PC-3 (cell line): ENCODE data around the gene STAP1.

Experiments used
- EZH2phosphoT487 ChIP-seq: fragments of 300-600 bp; sonication (generic); IDR thresholded peaks from 2 replicates; pipeline ENCODE4 v1.6.1; 2018; ENCODE audit warnings: mild to moderate bottlenecking, antibody characterized with exemption, low read length, borderline replicate concordance
- TF ChIP-seq, protein P1 (sequence below): fragments of 300-600 bp; sonication (generic); conservative IDR thresholded peaks from 2 replicates; pipeline ENCODE4 v1.5.1; 2017; ENCODE audit warnings: antibody characterized with exemption, low read depth, mild to moderate bottlenecking, low read length

DNA sequence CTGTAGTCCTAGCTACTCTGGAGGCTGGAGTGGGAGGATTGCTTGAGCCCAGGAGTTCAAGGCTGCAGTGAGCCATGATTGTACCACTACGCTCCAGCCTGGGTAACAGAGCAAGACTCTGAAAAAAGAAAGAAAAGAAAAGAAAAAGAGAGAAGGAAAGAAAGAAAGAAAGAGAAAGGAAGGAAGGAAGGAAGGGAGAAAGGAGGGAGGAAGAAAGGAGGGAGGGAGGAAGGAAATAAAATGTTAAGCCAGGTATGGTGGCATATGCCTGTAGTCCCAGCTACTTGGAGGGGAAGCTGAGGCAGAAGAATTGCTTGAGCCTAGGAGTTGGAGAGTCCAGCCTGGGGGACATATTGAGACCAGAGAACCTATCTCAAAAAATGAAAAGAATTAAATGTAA, 12.0 kb downstream of the STAP1 start:
- TF ChIP-seq EZH2phosphoT487 = no peak
- TF ChIP-seq, protein P1, sequence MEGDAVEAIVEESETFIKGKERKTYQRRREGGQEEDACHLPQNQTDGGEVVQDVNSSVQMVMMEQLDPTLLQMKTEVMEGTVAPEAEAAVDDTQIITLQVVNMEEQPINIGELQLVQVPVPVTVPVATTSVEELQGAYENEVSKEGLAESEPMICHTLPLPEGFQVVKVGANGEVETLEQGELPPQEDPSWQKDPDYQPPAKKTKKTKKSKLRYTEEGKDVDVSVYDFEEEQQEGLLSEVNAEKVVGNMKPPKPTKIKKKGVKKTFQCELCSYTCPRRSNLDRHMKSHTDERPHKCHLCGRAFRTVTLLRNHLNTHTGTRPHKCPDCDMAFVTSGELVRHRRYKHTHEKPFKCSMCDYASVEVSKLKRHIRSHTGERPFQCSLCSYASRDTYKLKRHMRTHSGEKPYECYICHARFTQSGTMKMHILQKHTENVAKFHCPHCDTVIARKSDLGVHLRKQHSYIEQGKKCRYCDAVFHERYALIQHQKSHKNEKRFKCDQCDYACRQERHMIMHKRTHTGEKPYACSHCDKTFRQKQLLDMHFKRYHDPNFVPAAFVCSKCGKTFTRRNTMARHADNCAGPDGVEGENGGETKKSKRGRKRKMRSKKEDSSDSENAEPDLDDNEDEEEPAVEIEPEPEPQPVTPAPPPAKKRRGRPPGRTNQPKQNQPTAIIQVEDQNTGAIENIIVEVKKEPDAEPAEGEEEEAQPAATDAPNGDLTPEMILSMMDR = no peak
